Astrocyte (in vitro differentiated cells and primary cell): ENCODE data around the gene LAMB4.

Experiments used
- EZH2 ChIP-seq: IDR thresholded peaks from 2 replicates; pipeline ENCODE4 v1.6.1; 2012; ENCODE audit warnings: mild to moderate bottlenecking, low read length, inconsistent platforms; ENCODE audit not compliant: insufficient read depth
- TF ChIP-seq, protein P1 (sequence below): IDR thresholded peaks from 2 replicates; pipeline ENCODE4 v1.5.1; 2011; ENCODE audit warnings: low read depth, mild to moderate bottlenecking, inconsistent platforms, low read length, moderate library complexity; ENCODE audit not compliant: insufficient read depth

- TF ChIP-seq, protein P1, sequence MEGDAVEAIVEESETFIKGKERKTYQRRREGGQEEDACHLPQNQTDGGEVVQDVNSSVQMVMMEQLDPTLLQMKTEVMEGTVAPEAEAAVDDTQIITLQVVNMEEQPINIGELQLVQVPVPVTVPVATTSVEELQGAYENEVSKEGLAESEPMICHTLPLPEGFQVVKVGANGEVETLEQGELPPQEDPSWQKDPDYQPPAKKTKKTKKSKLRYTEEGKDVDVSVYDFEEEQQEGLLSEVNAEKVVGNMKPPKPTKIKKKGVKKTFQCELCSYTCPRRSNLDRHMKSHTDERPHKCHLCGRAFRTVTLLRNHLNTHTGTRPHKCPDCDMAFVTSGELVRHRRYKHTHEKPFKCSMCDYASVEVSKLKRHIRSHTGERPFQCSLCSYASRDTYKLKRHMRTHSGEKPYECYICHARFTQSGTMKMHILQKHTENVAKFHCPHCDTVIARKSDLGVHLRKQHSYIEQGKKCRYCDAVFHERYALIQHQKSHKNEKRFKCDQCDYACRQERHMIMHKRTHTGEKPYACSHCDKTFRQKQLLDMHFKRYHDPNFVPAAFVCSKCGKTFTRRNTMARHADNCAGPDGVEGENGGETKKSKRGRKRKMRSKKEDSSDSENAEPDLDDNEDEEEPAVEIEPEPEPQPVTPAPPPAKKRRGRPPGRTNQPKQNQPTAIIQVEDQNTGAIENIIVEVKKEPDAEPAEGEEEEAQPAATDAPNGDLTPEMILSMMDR, result no peak
- no peak for TF ChIP-seq EZH2
Measured at GRCh38 chr7:108112683-108113082, 17.5 kb downstream of the LAMB4 start.
